ENCODE data around the gene DCHS1.
A peak's percentile ranks its signal among the peaks of the same experiment; 100 is the strongest.

DNA sequence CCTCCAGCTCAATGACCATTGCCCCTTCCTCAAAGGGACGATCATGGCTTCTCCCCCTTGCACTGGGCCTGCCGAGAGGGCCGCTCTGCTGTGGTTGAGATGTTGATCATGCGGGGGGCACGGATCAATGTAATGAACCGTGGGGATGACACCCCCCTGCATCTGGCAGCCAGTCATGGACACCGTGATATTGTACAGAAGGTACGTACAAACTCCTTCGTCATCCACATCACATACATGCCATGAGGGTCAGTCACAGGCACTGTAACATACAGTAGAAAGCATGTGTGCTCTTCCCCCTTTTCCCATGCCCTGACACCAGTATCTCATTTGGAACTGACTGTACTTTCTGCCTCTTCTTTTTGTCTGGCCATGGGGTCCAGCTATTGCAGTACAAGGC is 47.6 kb downstream of the DCHS1 start:
- TF ChIP-seq POLR2AphosphoS5 (IDR thresholded peaks at IDR 0.05; ENCODE audit: low read depth, low read length) (no peak), POLR2A (IDR thresholded peaks at IDR 0.05; ENCODE audit: low read depth, low read length) (0 out of 2 replicates have a peak, but pooled peaks have one; percentile 8), POU2F2 (IDR thresholded peaks at IDR 0.05; ENCODE audit: low read depth, low read length) (no peak), SPI1 (IDR thresholded peaks at IDR 0.05; ENCODE audit: low read depth, low read length) (no peak), TAF1 (IDR thresholded peaks at IDR 0.05; ENCODE audit: low read depth, low read length) (no peak)

All from GM12891 (cell line).